NOMO-1 (cell line): ENCODE results near the gene PXDN.
"Not testable (repeated sequence)": the region's sequence is repeated elsewhere in the genome, so short reads cannot be mapped to it uniquely, and the experiment has no call there.

Source experiments
- DNase-seq, 2 experiments: peaks; one replicate each; lab custom pipeline; 2025; ENCODE audit not compliant: unreplicated experiment in 2 of 2; lab: John Stamatoyannopoulos, UW

PXDN gene

GRCh38 chr2:1742681-1743395 is 1.5 kb downstream of the PXDN start:
- DNase-seq, result no peak

GRCh38 chr2:1742301-1742680 is 2.0 kb downstream of the PXDN start:
- no peak for DNase-seq

GRCh38 chr2:1741851-1742250 is 2.5 kb downstream of the PXDN start:
- no peak for DNase-seq

DNA sequence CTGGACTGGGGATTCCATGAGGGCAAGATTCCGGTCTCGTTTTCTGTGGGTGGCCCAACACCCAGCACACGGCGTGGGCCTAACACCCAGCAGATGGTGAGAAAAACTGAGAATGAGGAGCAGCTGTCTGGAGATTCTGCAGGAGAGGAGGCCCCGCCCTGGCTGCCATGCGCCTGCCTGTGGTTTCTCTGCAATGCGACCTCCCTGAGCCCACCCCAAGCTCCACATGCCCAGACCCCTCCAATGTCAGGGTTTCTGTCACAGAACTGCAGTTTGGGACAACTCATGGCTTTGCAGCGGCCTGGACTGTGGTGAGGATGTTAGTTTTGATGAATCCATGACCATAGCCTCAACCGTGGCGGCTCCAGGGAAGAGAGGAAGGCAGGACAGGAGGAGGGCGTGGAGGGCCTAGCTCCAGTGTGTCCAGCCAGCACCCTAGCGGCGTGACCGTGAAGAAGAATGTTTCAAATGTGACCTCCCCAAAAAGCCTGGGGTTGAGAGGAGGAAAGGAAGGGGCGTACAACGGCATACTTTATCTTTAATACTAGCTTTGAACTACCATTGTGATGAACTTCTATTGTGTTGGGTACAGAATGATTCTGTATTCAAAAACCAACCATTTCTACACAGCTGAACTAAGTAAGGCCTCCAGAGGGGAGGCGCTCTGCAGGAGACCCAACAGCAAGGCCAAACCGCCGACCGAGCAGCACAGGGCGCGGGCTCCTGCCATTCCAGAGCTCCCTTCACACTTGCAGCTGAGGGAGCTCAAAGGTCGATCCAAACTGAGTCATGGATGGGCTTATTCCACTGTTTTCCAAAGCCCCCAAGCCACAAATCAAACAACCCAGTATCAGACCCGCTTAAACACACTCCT is 3.4 kb downstream of the PXDN start:
- DNase-seq, result no peak

DNA sequence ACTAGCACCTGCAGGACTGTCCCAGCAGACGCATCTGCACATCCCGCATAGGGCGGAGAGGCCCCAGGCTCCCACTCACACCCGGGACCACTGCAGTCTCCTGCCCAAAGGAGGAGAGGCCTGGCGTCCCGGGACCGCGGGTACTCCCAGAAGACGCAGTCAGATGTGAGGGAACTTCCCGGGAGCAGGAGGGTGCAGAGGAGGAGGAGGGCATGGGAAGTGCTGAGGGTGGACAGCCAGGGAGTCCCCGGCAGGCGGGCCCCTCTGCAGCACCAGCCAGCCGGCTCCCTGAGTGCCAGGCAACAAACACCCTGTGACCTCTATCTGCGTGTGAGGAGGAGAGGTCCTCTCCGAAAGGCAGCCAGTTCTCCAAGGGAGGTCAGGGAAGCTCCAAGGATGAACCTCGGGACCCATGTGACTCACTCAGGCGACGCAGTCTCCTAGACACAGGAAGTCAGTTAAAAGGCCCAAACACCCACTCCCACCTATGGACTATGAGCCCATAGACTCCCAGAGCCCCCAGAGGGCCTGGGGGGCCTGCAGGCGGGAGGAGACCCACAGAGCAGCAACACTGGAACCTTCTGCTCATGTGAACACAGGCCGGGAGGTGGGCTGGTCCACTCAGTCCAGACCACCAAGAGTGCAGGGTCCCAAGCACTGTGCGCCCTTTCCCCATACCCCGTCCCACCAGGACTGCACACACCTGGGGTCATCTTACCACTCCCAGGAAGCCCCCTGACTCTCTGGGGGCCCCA is 4.2 kb downstream of the PXDN start:
- DNase-seq, result no peak

DNA sequence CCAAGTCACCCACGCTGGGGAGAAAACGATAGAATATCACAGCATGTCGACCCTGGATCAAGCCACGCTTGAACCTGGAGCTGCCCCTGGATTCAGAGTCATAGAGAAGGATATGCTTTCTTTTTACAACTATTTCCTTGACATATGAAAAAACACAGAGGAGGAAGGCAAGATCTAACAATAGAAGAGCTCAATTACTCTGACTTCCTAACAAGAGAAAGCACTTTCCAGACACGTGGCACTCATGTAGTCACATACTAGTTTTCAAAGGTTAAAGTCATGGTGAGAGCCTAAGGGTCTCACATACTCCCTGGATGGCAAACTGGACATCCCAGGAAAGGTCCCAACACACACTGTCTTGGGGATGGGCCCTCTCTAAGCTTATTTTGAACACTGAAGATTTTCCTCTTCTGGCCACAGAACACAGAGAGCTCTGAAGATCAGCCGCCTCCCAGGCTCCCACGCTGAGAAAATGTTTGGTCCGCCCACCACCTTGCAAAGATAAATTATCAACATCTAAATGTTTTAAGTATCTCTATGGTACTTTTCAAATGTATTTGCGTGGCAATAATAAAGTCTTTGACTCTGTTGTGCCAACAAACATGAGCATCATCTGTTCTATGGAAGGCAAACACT is 4.9 kb downstream of the PXDN start:
- no peak for DNase-seq

GRCh38 chr2:1738646-1739302 is 5.5 kb downstream of the PXDN start:
- no peak for DNase-seq

GRCh38 chr2:1738163-1738562 is 6.2 kb downstream of the PXDN start:
- no peak for DNase-seq

DNA sequence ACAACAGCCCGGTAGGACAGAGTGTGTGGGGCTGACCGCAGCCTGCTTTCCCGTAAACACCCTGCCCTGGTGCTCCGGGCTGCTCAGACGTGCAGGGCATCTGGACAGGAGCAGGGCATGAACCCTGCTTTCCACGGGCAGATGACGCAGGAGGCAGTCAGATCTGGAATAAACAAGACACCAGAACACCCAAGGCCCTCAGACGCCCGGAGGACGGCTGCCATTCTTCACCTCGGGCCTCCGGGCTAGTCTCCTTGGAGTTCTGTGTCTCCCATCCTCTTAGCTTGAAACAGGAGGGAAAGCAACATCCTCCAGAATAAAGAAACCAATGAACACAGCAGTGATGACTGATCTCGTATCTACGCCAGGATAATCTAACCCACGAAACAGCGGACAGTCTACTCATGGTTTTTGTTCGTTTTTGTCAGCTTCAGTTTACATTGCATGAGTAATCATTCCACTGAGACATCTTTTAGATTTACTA is 7.3 kb downstream of the PXDN start:
- no peak for DNase-seq

- no peak for DNase-seq
These were observed 8.3 kb downstream of the PXDN start for GRCh38 chr2:1736045-1736444.

GRCh38 chr2:1733298-1733697 is 11.0 kb downstream of the PXDN start:
- not testable (repeated sequence) for DNase-seq

GRCh38 chr2:1731963-1732768 is 12.1 kb downstream of the PXDN start:
- DNase-seq, result no peak

DNA sequence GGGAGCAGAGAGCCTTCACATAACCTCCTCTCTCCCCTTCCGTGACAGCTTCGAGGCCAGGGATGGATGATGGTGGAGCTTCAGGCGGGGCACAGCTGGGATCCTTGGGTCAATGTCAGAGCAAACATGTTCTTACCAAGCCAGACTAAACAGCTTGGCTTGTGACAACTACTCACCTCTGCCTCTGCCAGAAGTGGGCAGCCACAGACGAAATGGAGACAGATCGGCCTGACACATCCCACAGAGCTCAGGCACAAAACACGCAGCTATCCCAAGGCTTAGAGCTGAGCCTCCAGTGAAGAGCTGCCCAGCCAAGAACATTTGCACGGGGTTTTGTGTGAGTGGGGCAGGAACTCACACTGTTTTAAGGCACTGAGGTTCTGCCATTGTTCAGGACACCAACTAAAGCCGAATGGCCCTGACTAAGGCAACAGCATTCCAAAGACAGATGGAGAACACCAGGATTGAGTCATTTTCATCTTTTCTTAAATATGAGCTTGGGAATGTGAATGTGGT is 12.8 kb downstream of the PXDN start:
- DNase-seq, result no peak

- no peak for DNase-seq
These were observed 14.0 kb downstream of the PXDN start for GRCh38 chr2:1730015-1730927.

DNA sequence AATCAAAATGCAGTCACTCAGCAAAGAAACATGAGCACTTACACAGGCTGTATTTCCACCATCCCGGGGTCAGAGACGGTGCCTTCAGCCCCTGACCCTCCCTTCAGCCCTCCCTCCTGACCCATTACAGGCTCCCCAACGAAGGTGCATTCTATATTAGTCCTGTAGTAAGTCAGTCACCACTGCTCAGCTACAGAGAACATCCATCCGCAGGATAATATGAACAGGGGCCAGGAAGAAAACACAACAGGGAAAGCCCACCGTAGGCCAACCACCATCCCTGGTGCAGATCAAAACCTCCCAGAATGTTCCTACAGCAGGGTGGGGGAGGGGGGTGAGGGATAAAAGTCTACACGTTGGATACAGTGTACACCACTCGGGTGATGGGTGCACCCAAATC is 15.1 kb downstream of the PXDN start:
- DNase-seq, result no peak

- no peak for DNase-seq
These were observed 15.5 kb downstream of the PXDN start for GRCh38 chr2:1728821-1729220.

GRCh38 chr2:1727796-1728474 is 16.4 kb downstream of the PXDN start:
- DNase-seq, result no peak
